HL-60 (cell line): ENCODE measurements around the gene TOP3A.

Experiments used
- DNase-seq, 2 experiments: peaks; one replicate each; pipeline ENCODE4 v3.0.0-alpha.2; 2010 to 2020; ENCODE audit warnings: low read depth in 1 of 2, low spot score in 1 of 2
- H3K27ac ChIP-seq: fragments of 250-450 bp; sonication (Bioruptor Pico); replicated peaks from 2 replicates; pipeline ENCODE4 v1.5.1; 2020; ENCODE audit warnings: mild to moderate bottlenecking, moderate library complexity
- H3K27me3 ChIP-seq: fragments of 250-450 bp; sonication (Bioruptor Pico); 2 replicates; pipeline ENCODE4 v1.5.1; 2021; ENCODE audit warnings: mild to moderate bottlenecking, moderate library complexity; ENCODE audit not compliant: insufficient read depth, poor library complexity, severe bottlenecking
- H3K4me3 ChIP-seq: replicated peaks from 2 replicates; pipeline ENCODE4 v1.5.1; 2011; ENCODE audit warnings: mild to moderate bottlenecking, control low read depth, low read length; ENCODE audit not compliant: insufficient read depth
- CTCF ChIP-seq: IDR thresholded peaks from one replicate; pipeline ENCODE4 v1.5.1; 2011; ENCODE audit warnings: low read length, control low read depth, inconsistent platforms; ENCODE audit not compliant: insufficient read depth
- GABPA ChIP-seq: IDR thresholded peaks from 2 replicates; pipeline ENCODE4 v1.6.1; 2012; ENCODE audit warnings: low read depth
- POLR2AphosphoS5 ChIP-seq: IDR thresholded peaks from 2 replicates; pipeline ENCODE4 v1.6.1; 2012; ENCODE audit warnings: low read depth
- REST ChIP-seq: IDR thresholded peaks from 2 replicates; pipeline ENCODE4 v1.6.1; 2012; ENCODE audit warnings: low read depth; ENCODE audit not compliant: insufficient replicate concordance
- SPI1 ChIP-seq: IDR thresholded peaks from 2 replicates; pipeline ENCODE4 v1.6.1; 2012; ENCODE audit warnings: low read depth, mild to moderate bottlenecking, borderline replicate concordance

Gene TOP3A

GRCh38 chr17:18251204-18251603 lies 63.6 kb downstream of the TOP3A start:
- Histone ChIP-seq H3K27me3 (no peaks in the 10 kb centered on the region), H3K4me3 (no peak overlapping the region), H3K27ac (no peak overlapping the region)
- TF ChIP-seq POLR2AphosphoS5 (no peak), CTCF (no peak), GABPA (no peak), SPI1 (no peak), REST (no peak)
- no peak for DNase-seq

GRCh38 chr17:18250708-18251107 lies 64.1 kb downstream of the TOP3A start:
- TF ChIP-seq CTCF: no peak
- no peak for TF ChIP-seq SPI1
- TF ChIP-seq POLR2AphosphoS5: no peak
- TF ChIP-seq GABPA: no peak
- no peak for TF ChIP-seq REST
- no peak overlapping the region for H3K27ac ChIP-seq
- H3K27me3 ChIP-seq: no peaks in the 10 kb centered on the region
- DNase-seq: no peak
- no peak overlapping the region for H3K4me3 ChIP-seq

GRCh38 chr17:18250259-18250658 lies 64.5 kb downstream of the TOP3A start:
- no peak for DNase-seq
- Histone ChIP-seq H3K27me3 (no peaks in the 10 kb centered on the region), H3K4me3 (no peak overlapping the region), H3K27ac (no peak overlapping the region)
- TF ChIP-seq CTCF (no peak), REST (no peak), POLR2AphosphoS5 (no peak), GABPA (no peak), SPI1 (no peak)
